Muscle of back (tissue), 10 donors: Measurements from ENCODE around the gene CDC14B. TPM values are rescaled to one million over a fixed set of nuclear protein-coding genes. Genes with fewer than 3 reads are reported as not detected.

ENCODE experiments used
- polyA plus RNA-seq, 10 donors: library from polyadenylated mRNA; unstranded; fragments of 120-200 nt; gene quantifications; one replicate each; pipeline ENCODE4 v1.2.1, GENCODE V29; 2013; ENCODE audit not compliant: insufficient read length in 10 of 10

The CDC14B gene
- polyA plus RNA-seq, 10 donors: 10.6 to 18.8 (median 14.8) TPM

Other genes starting within 250 kb of the CDC14B start
- 10 to 100 TPM; 16.7 to 27.7 (median 23.6) TPM for gene SLC35D2, start 236.1 kb downstream of the CDC14B start, polyA plus RNA-seq
- gene ZNF367, start 201.5 kb downstream of the CDC14B start, polyA plus RNA-seq: 10 to 100 TPM in 1 of 10 donors, 1 to 10 TPM in 9; 5.9 to 12.4 (median 7.9) TPM
- 10 to 100 TPM in 8 of 10 donors, 1 to 10 TPM in 2; 9.1 to 15.1 (median 11.4) TPM for gene HABP4, start 169.7 kb downstream of the CDC14B start, polyA plus RNA-seq
- 10 to 100 TPM in 7 of 10 donors, 1 to 10 TPM in 3; 8.6 to 16.6 (median 10.8) TPM for gene PRXL2C, start 35.5 kb upstream of the CDC14B start, polyA plus RNA-seq
- 10 to 100 TPM in 8 of 10 donors, 1 to 10 TPM in 2; 8.0 to 14.4 (median 11.2) TPM for gene ZNF510, start 158.2 kb upstream of the CDC14B start, polyA plus RNA-seq
- gene ZNF782, start 234.7 kb upstream of the CDC14B start, polyA plus RNA-seq: 1 to 10 TPM; 3.3 to 5.4 (median 4.0) TPM